Measurements from ENCODE around the gene WDR47. TPM values are rescaled to one million over a fixed set of nuclear protein-coding genes. Genes with fewer than 3 reads are reported as not detected.
A peak's percentile ranks its signal among the peaks of the same experiment; 100 is the strongest.
"Not testable (repeated sequence)": the region's sequence is repeated elsewhere in the genome, so short reads cannot be mapped to it uniquely, and the experiment has no call there.

Gene WDR47
- total RNA-seq, 1 experiment from 2014 or later, result 6.4 TPM

DNA sequence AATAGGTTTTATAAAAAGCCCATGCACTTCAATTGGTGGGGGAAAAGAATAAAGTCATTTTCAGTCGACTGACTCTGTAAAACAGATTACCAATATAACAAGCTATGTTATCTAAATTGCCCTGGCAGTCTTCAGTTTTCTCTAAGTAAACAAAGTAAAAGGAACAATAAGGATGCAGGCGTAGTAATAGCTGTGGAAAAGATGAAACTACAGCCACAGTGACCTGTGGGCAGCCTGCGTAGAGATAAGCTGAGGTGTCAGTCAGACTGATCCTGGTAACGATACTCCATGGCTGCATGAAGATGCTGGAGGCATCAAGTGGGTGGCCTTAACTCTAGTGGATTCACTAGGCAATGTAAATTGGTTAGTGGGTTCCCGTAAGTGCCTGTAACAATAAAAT lies 108.0 kb downstream of the WDR47 start:
- BruUV-seq (replicated peaks), result no TSS peak
- H3K27me3 ChIP-seq (ENCODE audit: insufficient read depth, low read depth), result no peaks in the 10 kb centered on the region
- H3K79me2 ChIP-seq (ENCODE audit: low read depth), result no peaks in the 10 kb centered on the region
- no peaks in the 10 kb centered on the region for H3K9me3 ChIP-seq (ENCODE audit: insufficient read depth, low read depth)
- intact Hi-C loops (cut with micrococcal nuclease; ENCODE audit: unreplicated experiment), result no loop called here
- no peak for DNase-seq
- TF ChIP-seq EZH2 (IDR thresholded peaks at IDR 0.05; ENCODE audit: low read depth), result no peak
- TF ChIP-seq, protein P1, sequence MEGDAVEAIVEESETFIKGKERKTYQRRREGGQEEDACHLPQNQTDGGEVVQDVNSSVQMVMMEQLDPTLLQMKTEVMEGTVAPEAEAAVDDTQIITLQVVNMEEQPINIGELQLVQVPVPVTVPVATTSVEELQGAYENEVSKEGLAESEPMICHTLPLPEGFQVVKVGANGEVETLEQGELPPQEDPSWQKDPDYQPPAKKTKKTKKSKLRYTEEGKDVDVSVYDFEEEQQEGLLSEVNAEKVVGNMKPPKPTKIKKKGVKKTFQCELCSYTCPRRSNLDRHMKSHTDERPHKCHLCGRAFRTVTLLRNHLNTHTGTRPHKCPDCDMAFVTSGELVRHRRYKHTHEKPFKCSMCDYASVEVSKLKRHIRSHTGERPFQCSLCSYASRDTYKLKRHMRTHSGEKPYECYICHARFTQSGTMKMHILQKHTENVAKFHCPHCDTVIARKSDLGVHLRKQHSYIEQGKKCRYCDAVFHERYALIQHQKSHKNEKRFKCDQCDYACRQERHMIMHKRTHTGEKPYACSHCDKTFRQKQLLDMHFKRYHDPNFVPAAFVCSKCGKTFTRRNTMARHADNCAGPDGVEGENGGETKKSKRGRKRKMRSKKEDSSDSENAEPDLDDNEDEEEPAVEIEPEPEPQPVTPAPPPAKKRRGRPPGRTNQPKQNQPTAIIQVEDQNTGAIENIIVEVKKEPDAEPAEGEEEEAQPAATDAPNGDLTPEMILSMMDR (conservative IDR thresholded peaks at IDR 0.05), result no peak
- ChIA-PET CTCF (no interaction called here), POLR2A (ENCODE audit: unreplicated experiment) (no interaction called here)
- no peaks in the 10 kb centered on the region; the same call in 1 of the 2 replicates for H4K20me1 ChIP-seq (ENCODE audit: insufficient read depth)
- no peak overlapping the region for H3K4me2 ChIP-seq
- 0 out of 2 replicates have a peak, but pooled peaks cover 13% of the 10 kb centered on the region for H3F3A ChIP-seq (ENCODE audit: insufficient read depth, low read depth)
- no peak overlapping the region for H2AFZ ChIP-seq
- no peak overlapping the region for H3K4me3 ChIP-seq
- H3K36me3 ChIP-seq (ENCODE audit: low read depth), result peaks cover 81% of the 10 kb centered on the region
- no peaks in the 10 kb centered on the region for H3K9me2 ChIP-seq (ENCODE audit: insufficient read depth)
- H3K4me1 ChIP-seq (replicated peaks; ENCODE audit: insufficient read depth), result no peaks in the 10 kb centered on the region
- H3K27ac ChIP-seq, result no peak overlapping the region

DNA sequence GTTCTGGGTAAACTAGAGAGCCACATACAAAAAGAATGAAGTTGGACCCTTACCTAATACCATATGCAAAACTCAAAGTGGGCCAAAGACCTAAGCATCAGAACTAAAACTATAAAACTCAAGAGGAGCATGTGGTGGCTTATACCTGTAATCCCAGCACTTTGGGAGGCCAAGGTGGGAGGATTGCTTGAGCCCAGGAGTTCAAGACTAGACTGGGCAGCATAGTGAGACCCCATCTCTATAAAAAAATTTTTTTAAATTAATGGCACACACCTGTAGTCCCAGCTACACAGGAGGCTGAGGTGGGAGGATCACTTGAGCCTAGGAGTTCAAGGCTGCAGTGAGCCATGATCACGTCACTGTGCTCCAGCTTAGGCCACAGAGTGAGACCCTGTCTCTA lies 114.3 kb downstream of the WDR47 start:
- H3K27me3 ChIP-seq (ENCODE audit: insufficient read depth, low read depth); H3K4me2 ChIP-seq; H3K4me1 ChIP-seq (replicated peaks; ENCODE audit: insufficient read depth); H3K9me3 ChIP-seq (ENCODE audit: insufficient read depth, low read depth); intact Hi-C loops (cut with micrococcal nuclease; ENCODE audit: unreplicated experiment); H3K27ac ChIP-seq; H2AFZ ChIP-seq; BruUV-seq (replicated peaks); H3K9me2 ChIP-seq (ENCODE audit: insufficient read depth); POLR2A ChIA-PET (ENCODE audit: unreplicated experiment); H3K79me2 ChIP-seq (ENCODE audit: low read depth); CTCF ChIA-PET; H3K4me3 ChIP-seq; H4K20me1 ChIP-seq (ENCODE audit: insufficient read depth): not testable (repeated sequence)
- Histone ChIP-seq H3K36me3 (ENCODE audit: low read depth) (peaks cover 76% of the 10 kb centered on the region), H3F3A (ENCODE audit: insufficient read depth, low read depth) (peaks cover 15% of the 10 kb centered on the region; the same call in 1 of the 2 replicates)
- peak in 1 of 2 experiments; percentile 32 for DNase-seq

DNA sequence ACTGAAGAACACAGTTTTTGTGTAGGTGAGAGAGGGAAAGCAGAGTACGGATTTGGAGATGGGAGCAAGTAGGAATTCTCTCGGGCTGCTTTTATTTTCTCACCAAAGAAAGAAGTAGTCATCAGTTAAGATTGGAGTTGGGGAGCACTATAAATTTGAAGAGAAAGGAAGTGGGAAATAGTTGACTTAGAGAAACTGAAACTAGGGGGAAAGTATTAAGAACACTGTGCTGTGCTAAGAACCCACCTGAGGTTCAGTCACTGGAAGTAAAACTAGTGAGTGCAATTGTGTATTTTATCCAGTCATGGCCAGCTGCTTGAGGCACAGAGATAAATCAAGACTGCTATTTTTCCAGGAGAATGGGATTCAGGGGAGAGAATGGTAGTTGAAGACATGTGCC lies 116.0 kb downstream of the WDR47 start:
- CTCF ChIA-PET, result no interaction called here
- no peaks in the 10 kb centered on the region for H3K9me2 ChIP-seq (ENCODE audit: insufficient read depth)
- H3K9me3 ChIP-seq (ENCODE audit: insufficient read depth, low read depth), result no peaks in the 10 kb centered on the region
- H3F3A ChIP-seq (ENCODE audit: insufficient read depth, low read depth), result peaks cover 22% of the 10 kb centered on the region
- no peaks in the 10 kb centered on the region for H3K27me3 ChIP-seq (ENCODE audit: insufficient read depth, low read depth)
- no peak for TF ChIP-seq EZH2 (IDR thresholded peaks at IDR 0.05; ENCODE audit: low read depth)
- TF ChIP-seq, protein P1 (conservative IDR thresholded peaks at IDR 0.05), result no peak
- no peaks in the 10 kb centered on the region for H3K4me1 ChIP-seq (replicated peaks; ENCODE audit: insufficient read depth)
- H4K20me1 ChIP-seq (ENCODE audit: insufficient read depth), result no peaks in the 10 kb centered on the region; the same call in 1 of the 2 replicates
- no TSS peak for BruUV-seq (replicated peaks)
- H2AFZ ChIP-seq, result no peak overlapping the region
- POLR2A ChIA-PET (ENCODE audit: unreplicated experiment), result no interaction called here
- no peaks in the 10 kb centered on the region for H3K79me2 ChIP-seq (ENCODE audit: low read depth)
- H3K4me2 ChIP-seq, result no peak overlapping the region
- H3K4me3 ChIP-seq, result no peak overlapping the region
- peaks cover 67% of the 10 kb centered on the region for H3K36me3 ChIP-seq (ENCODE audit: low read depth)
- no peak overlapping the region for H3K27ac ChIP-seq
- no peak for DNase-seq
- intact Hi-C loops (cut with micrococcal nuclease; ENCODE audit: unreplicated experiment), result no loop called here

Other genes with a start within 250 kb of the WDR47 start
- not detected in 2 replicates for gene AKNAD1, start 185.0 kb downstream of the WDR47 start, total RNA-seq (2021)
- gene GPSM2, start 165.1 kb downstream of the WDR47 start, total RNA-seq (2021), result 51.5 and 51.7 TPM in 2 replicates
- gene CLCC1, start 78.6 kb downstream of the WDR47 start, total RNA-seq (2021), result 23.7 and 30.1 TPM in 2 replicates
- 23.2 and 30.1 TPM in 2 replicates for gene TAF13, start 33.9 kb upstream of the WDR47 start, total RNA-seq (2021)
- gene TMEM167B, start 48.7 kb upstream of the WDR47 start, total RNA-seq (2021), result 19.2 and 23.6 TPM in 2 replicates
- gene ELAPOR1, start 72.0 kb upstream of the WDR47 start, total RNA-seq (2021), result 0.95 and 2.0 TPM in 2 replicates
- 206 and 279 TPM in 2 replicates for gene SARS1, start 171.8 kb upstream of the WDR47 start, total RNA-seq (2021)
- gene CELSR2, start 207.4 kb upstream of the WDR47 start, total RNA-seq (2021), result 19.0 and 19.5 TPM in 2 replicates
- gene PSRC1, start 241.0 kb upstream of the WDR47 start, total RNA-seq (2021), result 26.4 and 28.6 TPM in 2 replicates

Data from PC-9 (cell line).